NOMO-1 (cell line): ENCODE results near the gene IFNGR2.

Experiments
- DNase-seq, 2 experiments: peaks; one replicate each; lab custom pipeline; 2025; ENCODE audit not compliant: unreplicated experiment in 2 of 2; lab: John Stamatoyannopoulos, UW

Gene IFNGR2

GRCh38 chr21:33403128-33403785 lies at the start of gene IFNGR2:
Gene IFNGR2 (plus strand): TSS chr21:33403413. CDS start chr21:33403544, 131 bp downstream.
- no peak for DNase-seq

GRCh38 chr21:33355355-33355754 lies 47.9 kb upstream of the IFNGR2 start:
- DNase-seq: no peak

GRCh38 chr21:33355996-33356395 lies 47.2 kb upstream of the IFNGR2 start:
- no peak for DNase-seq

- DNase-seq: no peak
Measured at GRCh38 chr21:33357177-33357576, 46.0 kb upstream of the IFNGR2 start.

- DNase-seq: no peak
Measured at GRCh38 chr21:33359446-33359845, 43.8 kb upstream of the IFNGR2 start.

GRCh38 chr21:33360281-33360680 lies 42.9 kb upstream of the IFNGR2 start:
- DNase-seq: no peak

- peak; percentile 48 to 76 for DNase-seq
Measured at GRCh38 chr21:33360881-33361602, 42.2 kb upstream of the IFNGR2 start.

GRCh38 chr21:33362044-33362555 lies 41.1 kb upstream of the IFNGR2 start:
- DNase-seq: peak; percentile 56 to 89

- peak; percentile 64 to 88 for DNase-seq
Measured at GRCh38 chr21:33363911-33364609, 39.2 kb upstream of the IFNGR2 start.

- no peak for DNase-seq
Measured at GRCh38 chr21:33364830-33365229, 38.4 kb upstream of the IFNGR2 start.

GRCh38 chr21:33367309-33367973 lies 35.8 kb upstream of the IFNGR2 start:
- no peak for DNase-seq

GRCh38 chr21:33368124-33368523 lies 35.1 kb upstream of the IFNGR2 start:
- peak in 1 of 2 experiments; percentile 33 for DNase-seq

GRCh38 chr21:33368576-33368975 lies 34.6 kb upstream of the IFNGR2 start:
- DNase-seq: no peak

GRCh38 chr21:33369586-33369985 lies 33.6 kb upstream of the IFNGR2 start:
- DNase-seq: no peak

- DNase-seq: no peak
Measured at GRCh38 chr21:33370305-33370704, 32.9 kb upstream of the IFNGR2 start.

- DNase-seq: no peak
Measured at GRCh38 chr21:33371366-33371765, 31.8 kb upstream of the IFNGR2 start.

- DNase-seq: no peak
Measured at GRCh38 chr21:33372582-33372981, 30.6 kb upstream of the IFNGR2 start.

- DNase-seq: no peak
Measured at GRCh38 chr21:33373451-33373850, 29.8 kb upstream of the IFNGR2 start.

- peak in 1 of 2 experiments; percentile 76 for DNase-seq
Measured at GRCh38 chr21:33374080-33374449, 29.1 kb upstream of the IFNGR2 start.

- DNase-seq: peak; percentile 78 to 89
Measured at GRCh38 chr21:33374450-33375096, 28.6 kb upstream of the IFNGR2 start.
